Activated CD4-positive, CD25-positive, alpha-beta regulatory T cell treated with anti-CD3 and anti-CD28 coated beads, Interleukin-2, amount 50 U/mL, for 24 hours (primary cell): ENCODE results near the gene TSC2.

ENCODE experiments used
- ATAC-seq, 2 donors: fragments of 150-1000 bp; cut with Tn5 transposase; one replicate each; pipeline ENCODE4 v1.10.0; 2021; ENCODE audit warnings: mild to moderate bottlenecking in 1 of 2, moderate library complexity in 1 of 2

The TSC2 gene

DNA sequence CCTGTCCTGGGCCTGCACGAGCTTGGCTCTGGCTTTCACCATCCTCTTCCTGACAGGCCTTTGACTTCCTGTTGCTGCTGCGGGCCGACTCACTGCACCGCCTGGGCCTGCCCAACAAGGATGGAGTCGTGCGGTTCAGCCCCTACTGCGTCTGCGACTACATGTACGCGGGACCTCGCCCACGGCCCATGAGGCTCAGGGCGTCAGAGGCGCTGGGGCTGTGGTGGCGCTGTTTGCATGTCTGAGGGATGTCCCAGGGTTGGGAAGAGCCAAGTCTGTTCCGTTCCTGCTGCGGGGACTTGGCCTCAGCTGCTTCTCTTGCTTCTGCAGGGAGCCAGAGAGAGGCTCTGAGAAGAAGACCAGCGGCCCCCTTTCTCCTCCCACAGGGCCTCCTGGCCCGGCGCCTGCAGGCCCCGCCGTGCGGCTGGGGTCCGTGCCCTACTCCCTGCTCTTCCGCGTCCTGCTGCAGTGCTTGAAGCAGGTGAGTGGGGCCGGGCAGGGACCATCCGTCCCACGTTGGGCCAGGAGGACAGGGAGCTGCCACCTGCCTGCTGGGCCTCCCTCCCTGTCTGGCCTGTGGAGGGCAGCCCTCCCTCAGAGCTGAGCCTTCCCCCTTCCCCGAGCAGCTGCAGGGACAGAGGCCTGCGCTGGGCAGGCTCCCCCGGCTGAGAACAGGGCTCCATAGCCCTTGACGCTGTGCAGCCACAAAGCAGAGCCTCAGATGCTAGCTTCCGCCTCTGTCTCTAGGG lies 23.8 kb downstream of the TSC2 start:
- ATAC-seq = no peak

DNA sequence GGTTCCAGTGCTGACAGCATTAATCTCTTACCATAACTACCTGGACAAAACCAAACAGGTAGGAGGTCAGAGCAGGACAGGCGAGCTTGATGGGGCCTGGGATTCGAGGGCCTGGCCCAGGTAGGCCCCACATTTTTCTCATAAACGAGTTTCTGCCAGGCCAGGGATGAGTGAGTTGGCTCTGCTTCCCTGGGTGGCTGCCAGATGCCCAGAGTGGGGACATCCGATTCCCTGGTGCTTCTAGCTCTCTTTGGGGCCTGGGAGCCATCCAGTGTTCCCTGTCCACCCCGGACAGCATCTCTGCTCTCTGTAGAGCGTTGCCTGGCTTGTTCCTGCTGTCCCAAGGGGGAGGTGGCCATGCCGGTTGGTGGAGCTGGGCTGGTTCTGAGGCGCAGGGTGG lies 25.1 kb downstream of the TSC2 start:
- no peak for ATAC-seq

DNA sequence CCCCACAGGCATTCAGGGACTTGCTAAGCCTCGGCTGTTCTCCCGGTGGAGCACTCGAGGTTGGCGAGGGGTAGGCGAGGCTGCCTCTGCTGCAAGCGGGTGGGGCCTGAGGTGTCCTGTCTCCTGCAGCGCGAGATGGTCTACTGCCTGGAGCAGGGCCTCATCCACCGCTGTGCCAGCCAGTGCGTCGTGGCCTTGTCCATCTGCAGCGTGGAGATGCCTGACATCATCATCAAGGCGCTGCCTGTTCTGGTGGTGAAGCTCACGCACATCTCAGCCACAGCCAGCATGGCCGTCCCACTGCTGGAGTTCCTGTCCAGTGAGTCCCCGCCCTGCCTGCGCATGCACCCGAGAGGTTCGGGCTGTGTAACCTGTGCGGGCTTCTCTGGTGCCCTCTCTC lies 26.3 kb downstream of the TSC2 start:
- no peak for ATAC-seq

DNA sequence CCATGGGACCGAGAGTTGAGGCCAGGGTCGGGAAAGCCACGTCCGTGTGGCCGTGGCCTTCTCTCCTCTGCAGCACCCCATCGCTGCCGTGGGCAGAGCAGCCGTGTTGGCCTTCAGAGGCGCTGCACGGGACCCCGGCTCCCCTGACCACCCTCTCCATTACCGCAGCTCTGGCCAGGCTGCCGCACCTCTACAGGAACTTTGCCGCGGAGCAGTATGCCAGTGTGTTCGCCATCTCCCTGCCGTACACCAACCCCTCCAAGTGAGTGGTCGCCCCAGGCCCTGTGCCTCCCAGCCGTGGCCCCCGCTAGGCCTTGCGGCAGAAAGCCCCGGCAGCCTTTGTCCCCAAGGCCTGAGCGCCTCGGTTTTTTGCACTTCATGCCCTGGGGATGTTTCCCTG lies 27.8 kb downstream of the TSC2 start:
- ATAC-seq = no peak

DNA sequence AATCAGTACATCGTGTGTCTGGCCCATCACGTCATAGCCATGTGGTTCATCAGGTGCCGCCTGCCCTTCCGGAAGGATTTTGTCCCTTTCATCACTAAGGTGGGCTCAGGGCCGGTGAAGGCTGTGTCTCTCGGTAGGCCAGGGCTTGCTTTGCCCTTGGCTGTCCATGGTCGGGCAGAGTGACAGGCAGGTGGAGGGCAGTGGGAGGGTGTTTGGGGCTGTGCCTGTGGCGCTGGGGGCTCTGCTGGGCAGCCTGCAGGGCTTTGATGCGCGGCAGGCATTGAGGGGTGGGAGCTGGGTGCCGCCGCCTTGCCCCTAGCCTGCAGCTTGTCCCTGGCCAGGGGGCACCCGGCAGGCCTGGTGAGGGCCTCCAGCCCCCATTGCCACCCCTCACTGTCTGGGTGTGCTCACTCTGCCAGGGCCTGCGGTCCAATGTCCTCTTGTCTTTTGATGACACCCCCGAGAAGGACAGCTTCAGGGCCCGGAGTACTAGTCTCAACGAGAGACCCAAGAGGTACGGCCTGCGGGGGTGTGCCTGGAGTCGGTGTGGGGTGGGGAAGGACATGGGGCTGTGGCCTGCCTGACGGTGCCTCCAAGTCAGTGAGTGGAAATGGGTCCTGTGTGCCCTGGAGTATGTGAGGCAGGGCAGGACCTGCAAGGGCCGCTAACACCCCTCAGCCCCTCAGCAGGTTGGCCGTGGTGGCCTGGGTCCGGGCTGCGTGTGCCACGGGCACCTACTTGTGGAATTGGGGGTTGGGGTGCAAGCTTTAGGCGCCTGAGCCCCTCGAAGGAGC lies 28.5 kb downstream of the TSC2 start:
- ATAC-seq = no peak

DNA sequence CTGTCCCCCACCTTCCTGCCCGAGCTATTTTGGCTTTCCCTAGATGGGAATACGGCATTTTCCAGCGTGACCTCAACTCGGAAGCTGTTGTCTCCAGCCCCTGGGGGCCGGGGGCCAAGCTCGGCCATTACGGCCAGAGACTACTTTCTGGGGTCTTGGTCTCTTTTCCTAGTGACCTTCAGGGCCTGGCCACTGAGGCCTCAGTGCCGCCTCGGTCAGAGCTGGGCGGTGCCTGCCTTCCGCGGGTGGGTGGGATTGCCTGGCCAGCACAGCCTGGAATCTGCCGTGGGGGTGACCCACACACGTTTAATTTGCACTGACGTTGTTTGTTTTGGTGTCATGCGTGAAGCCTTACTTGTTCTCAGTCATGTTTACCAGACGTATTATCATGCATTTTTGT lies 29.2 kb downstream of the TSC2 start:
- no peak for ATAC-seq

DNA sequence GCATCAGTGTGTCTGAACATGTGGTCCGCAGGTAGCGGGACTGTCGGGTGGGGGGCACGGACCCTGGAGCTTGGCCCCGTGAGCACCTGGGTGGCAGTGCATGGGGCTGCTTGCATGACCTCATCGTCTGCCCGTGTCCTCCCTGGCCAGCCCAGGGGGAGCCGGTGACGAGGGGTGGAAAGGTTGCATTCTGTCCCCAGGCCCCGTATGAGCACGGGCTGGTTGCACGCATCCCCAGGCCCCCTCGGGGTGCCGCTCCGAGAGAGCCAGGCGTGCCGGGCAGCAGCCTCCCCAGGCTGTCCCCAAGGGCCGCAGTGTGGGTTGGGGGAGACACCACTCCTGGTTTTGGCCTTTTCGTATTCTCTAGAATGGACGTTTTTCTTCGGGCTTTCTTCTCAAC lies 29.9 kb downstream of the TSC2 start:
- no peak for ATAC-seq

DNA sequence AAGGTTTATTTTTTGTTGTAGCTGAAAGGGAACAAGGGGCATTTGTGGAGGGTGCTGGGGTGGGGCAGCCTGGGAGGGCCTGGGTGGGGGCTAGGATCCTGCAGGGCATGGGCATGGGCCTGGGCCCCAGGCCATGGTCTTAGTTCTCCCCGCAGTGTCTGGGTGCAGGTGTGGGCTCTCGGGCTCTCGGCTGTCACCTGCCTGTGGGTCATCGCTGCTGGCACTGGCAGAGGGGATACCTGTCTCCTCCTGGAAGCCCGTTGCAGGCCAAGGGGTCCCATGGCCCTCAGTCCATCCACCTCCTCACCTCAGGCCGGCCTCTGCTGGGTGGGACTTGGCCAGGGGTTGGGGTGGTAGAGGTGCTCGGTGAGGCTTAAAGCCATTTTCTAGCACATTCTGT lies 30.3 kb downstream of the TSC2 start:
- no peak for ATAC-seq

DNA sequence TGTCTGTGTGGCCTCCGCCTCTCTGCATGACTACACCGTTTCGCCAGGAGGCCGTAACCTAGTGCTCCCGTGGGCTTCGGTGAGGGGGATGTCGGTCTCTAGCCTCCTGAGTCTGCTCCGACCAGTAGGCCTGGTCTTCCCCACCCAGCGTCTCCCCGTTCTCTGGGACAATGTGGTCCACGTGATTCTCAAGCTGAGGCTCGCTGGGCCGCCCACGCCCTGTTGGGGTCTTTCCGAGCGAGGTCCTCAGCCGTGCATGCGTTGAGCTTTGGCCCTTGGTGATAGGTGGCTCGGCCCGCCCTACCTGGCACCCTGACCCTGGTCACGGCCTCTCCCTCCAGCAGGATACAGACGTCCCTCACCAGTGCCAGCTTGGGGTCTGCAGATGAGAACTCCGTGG lies 30.9 kb downstream of the TSC2 start:
- ATAC-seq = no peak

DNA sequence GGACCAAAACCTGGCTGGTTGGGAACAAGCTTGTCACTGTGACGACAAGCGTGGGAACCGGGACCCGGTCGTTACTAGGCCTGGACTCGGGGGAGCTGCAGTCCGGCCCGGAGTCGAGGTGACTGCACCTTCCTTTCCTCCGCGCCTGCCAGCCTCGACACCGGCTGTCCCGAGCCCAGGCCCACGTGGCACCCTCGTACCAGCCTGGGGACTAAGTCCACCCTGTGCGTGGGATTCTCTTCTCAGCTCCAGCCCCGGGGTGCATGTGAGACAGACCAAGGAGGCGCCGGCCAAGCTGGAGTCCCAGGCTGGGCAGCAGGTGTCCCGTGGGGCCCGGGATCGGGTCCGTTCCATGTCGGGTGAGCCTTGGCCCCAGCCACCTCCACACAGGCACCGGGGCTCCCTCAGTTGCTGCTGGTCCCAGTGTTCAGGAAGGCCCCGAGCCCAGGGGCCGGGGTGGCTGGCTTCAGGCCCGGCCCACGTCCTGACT lies 31.6 kb downstream of the TSC2 start:
- ATAC-seq = no peak

DNA sequence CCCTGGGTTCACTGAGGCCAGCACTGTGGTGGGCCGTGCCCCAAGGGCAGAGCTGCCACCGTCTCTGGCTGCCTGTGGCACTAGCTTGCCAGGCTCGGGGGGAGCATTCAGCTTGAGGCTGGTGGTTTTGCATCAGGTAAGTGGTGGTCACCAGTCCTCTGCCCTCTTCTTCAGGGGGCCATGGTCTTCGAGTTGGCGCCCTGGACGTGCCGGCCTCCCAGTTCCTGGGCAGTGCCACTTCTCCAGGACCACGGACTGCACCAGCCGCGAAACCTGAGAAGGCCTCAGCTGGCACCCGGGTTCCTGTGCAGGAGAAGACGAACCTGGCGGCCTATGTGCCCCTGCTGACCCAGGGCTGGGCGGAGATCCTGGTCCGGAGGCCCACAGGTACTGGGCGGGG lies 32.2 kb downstream of the TSC2 start:
- ATAC-seq = no peak

DNA sequence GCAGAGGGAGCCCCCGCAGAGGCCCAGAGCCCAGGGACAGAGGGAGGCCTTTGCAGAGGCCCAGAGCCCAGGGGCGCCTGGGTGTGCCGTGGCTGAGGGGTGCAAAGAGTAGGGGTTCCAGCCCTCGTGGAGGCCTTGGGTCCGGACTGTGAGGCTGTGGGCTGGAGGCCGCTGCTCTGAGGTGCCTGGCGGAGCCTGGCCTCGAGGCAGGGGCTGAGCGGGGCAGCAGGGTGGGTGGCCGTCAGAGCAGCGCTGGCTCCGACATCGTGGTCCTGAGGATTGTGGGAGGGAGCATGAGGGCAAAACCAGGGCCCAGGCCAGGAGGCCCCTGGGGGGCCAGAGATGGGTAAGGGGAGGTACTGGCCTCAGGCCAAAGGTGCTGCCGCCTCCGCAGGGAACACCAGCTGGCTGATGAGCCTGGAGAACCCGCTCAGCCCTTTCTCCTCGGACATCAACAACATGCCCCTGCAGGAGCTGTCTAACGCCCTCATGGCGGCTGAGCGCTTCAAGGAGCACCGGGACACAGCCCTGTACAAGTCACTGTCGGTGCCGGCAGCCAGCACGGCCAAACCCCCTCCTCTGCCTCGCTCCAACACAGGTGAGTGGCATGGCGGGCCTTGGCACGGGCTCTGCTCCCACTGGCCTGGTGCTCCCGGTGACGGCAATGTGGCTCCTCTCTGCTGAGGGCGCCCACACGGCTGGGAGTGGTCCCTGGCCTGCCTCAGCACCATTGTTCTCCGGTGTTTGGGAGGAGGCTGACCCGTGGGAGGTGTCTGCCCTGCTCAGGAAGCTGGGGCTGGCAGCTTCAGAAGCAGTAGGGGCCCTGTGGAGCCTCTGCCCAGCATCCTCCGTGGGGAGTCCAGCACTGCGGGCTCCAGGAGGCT lies 33.7 kb downstream of the TSC2 start:
- no peak for ATAC-seq

DNA sequence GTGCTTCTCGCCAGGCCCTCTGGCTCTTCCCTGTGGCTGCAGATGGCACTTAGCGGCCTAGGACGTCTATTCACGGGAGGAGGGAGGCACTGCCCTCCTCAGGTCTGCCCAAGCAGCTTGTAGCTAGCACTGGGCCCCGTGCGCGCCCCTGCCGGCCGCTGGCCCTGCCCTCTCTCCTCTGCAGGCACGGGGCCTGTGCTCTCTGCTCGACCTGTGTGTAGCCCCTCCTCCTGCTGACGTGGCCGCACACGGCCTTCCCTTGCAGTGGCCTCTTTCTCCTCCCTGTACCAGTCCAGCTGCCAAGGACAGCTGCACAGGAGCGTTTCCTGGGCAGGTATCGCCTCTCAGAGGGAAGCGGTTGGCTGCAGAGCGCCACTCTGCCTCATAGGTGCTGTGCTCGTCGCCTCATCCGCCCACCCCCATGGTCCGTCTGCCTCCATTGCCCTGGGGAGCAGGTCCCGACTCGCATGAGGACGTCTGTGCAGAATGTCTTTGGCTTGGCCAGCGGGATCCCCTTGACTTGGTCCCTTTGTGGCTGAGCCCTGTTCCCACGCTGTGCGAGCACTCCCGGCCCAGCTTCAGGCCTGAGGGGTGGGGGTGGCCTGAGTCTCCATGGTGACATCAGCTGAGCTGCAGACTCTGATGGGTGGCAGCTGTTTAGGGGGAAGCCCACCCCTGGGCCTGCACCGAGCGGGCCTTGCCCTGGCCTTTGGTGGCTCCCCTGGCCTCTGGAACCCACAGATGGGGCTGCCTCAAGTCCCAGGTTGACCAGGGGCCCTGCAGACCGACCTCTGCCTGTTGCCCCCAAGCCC lies 34.6 kb downstream of the TSC2 start:
- ATAC-seq = no peak

DNA sequence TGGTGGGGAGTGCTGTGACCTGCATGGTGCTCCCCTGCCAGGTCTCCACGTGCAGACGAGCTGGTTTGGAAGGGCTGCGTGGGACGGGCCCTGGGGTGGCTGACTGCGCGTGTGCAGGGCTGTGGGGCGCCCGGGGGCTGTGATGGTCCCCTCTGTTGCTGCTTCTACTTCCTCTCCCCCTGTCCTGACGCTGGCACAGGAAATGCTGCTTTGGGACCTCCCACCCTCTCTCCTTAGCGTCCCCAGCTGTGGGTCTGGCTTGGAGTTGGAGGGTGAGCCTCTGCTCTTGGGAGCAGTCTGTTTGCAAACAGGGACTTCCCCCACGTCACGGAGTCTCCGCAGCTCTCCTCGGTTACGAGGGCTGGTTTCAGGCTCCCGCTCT lies 35.2 kb downstream of the TSC2 start:
- no peak for ATAC-seq

DNA sequence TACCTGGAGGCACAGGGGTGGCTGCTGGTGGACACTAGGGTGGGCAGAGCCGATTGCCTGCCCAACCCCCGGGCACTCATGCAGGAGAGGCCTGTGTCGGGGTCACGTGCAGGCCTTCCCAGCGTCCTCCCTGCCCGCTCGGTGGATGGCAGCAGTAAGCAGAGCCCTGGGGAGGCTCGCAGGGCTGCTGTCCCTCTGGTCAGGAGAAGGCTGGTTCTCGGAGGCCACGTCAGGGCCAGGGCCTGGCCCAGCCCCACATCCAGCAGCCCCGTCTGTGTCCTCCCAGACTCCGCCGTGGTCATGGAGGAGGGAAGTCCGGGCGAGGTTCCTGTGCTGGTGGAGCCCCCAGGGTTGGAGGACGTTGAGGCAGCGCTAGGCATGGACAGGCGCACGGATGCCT lies 35.6 kb downstream of the TSC2 start:
- no peak for ATAC-seq

DNA sequence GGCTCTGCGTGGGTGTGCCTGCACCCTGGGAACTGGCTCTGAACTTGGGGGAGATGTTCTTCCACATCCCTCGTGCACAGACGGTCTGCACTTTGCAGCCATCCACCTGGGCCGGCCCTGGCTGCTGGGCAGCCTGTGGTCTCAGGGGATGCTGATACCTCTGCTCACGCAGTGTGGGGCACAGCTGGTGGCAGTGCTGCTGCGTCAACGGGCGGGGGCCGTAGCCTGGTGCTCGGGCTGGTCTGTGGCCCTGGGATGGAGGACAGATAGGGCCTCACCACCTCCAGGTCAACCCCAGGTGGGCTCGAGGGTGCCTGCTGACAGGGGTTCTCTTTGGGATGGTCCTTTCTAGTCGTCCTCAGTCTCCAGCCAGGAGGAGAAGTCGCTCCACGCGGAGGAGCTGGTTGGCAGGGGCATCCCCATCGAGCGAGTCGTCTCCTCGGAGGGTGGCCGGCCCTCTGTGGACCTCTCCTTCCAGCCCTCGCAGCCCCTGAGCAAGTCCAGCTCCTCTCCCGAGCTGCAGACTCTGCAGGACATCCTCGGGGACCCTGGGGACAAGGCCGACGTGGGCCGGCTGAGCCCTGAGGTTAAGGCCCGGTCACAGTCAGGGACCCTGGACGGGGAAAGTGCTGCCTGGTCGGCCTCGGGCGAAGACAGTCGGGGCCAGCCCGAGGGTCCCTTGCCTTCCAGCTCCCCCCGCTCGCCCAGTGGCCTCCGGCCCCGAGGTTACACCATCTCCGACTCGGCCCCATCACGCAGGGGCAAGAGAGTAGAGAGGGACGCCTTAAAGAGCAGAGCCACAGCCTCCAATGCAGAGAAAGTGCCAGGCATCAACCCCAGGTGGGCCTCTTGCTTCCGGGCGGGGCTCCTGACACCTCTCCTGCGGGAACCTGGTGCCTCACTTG lies 36.3 kb downstream of the TSC2 start:
- no peak for ATAC-seq

DNA sequence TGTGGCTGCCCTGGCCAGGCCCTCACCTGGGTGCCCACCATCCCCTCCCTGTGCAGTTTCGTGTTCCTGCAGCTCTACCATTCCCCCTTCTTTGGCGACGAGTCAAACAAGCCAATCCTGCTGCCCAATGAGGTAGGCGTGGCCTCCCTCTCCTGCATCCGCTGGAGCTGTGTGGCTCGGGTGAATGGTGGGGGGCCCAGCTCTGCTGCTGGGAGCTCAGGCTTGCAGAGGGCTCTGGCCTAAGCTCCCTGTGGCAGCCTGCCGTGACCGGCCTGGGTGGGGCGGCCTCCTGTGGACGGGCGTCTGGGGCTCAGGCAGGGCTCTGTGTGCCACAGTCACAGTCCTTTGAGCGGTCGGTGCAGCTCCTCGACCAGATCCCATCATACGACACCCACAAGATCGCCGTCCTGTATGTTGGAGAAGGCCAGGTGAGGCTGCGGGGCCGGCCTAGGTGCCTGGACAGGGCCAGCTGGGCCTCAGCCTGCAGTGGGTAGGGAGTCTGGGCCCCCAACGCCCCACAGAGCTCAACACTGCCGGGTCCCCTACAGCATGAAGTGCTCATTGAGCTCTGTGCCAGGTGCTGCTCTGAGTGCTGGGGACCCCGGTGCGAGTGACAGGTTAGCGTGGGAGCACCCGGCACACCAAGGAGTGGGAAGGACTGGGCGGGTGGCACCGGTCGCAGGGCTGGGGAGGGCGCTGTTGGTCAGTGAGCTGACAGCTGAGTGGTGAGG lies 37.3 kb downstream of the TSC2 start:
- ATAC-seq = no peak

DNA sequence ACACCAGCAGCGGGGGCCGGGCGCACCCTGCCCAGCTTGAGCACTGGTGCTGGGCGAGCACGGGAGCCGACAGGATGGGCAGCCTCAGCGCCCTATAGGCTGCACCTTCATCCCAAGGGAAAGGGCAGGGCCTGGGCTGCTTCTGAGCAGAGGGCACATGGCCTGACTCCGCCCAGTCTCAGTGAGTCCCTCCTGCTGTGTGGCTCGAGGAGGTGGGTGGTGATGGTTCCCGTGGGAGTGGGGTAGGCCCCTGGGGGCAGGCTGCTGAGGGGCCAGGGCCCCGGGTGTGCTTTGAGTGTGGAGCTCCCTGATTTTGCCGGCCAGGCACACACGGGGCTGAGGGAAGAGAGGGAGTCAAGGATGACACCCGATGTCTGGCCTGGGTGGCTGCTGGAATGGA lies 37.9 kb downstream of the TSC2 start:
- no peak for ATAC-seq

DNA sequence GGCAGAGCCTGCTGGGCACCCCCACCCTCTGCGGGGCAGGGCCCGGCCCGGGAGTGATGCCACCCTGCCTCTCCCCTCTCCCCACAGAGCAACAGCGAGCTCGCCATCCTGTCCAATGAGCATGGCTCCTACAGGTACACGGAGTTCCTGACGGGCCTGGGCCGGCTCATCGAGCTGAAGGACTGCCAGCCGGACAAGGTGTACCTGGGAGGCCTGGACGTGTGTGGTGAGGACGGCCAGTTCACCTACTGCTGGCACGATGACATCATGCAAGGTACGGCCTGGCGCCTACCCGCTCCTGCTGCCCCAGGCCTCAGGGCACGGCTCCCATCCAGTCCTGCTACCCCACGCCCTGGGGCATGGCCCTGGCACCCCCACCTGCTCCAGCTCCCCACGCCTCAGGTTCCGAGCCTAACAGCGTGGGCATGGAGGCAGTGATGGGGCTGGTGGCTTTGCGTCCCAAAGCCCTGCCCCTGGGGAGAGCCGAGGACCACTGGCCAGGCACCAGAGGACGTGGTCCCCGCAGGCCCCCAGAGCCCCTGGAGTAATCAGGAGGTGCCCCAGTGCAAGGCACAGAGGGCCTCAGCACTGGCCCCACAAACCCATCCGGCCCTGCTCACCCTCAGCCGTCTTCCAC lies 38.4 kb downstream of the TSC2 start:
- no peak for ATAC-seq
